B cell (primary cell): ENCODE measurements around the gene FZD10. TPM values are rescaled to one million over a fixed set of nuclear protein-coding genes. Genes with fewer than 3 reads are reported as not detected.

Experiments
- ATAC-seq: fragments of 200-7000 bp; cut with Tn5 transposase; one replicate; pipeline ENCODE4 v1.10.0; 2021; ENCODE audit warnings: low read depth, mild to moderate bottlenecking, moderate number of reproducible peaks, moderate library complexity
- CTCF ChIA-PET: fragments of 350-600 bp; sonication (Branson Sonifier 250); formaldehyde crosslinking; loops from one replicate; lab custom pipeline; 2021; ENCODE audit warnings: antibody characterized with exemption, inconsistent platforms; lab: Charles Lee
- POLR2A ChIA-PET: fragments of 350-600 bp; sonication (Branson Sonifier 250); formaldehyde crosslinking; loops from one replicate; lab custom pipeline; 2021; ENCODE audit warnings: antibody characterized with exemption; lab: Charles Lee
- DNase-seq: peaks from one replicate; pipeline ENCODE4 v3.0.0; 2013
- H2AFZ ChIP-seq: 2 replicates; pipeline ENCODE4 v1.6.1; 2012; ENCODE audit warnings: mild to moderate bottlenecking, low read depth, low read length; ENCODE audit not compliant: insufficient read depth, poor library complexity, severe bottlenecking
- H3K27ac ChIP-seq, 2 donors: 1 replicate in 1 of 2; 2 replicates in 1 of 2; pipeline ENCODE4 v1.5.1; 2012 to 2013; ENCODE audit warnings: low read length in 2 of 2, mild to moderate bottlenecking in 2 of 2, moderate library complexity in 1 of 2
- H3K27me3 ChIP-seq, 4 experiments: fragments of 200-600 bp in 1 of 4; sonication (generic) in 1 of 4; replicated peaks in 1 of 4; 1 replicate in 2 of 4; 2 replicates in 2 of 4; pipeline versions ENCODE4 v1.6.1 to v1.7.0; 2013 to 2016; ENCODE audit warnings: low read length in 3 of 4, mild to moderate bottlenecking in 2 of 4, mixed read lengths in 1 of 4, moderate library complexity in 1 of 4; ENCODE audit not compliant: insufficient read depth in 4 of 4, control insufficient read depth in 3 of 4; ENCODE audit errors: control extremely low read depth in 1 of 4
- H3K36me3 ChIP-seq, 2 experiments: replicated peaks in 1 of 2; 1 replicate in 1 of 2; 2 replicates in 1 of 2; pipeline versions ENCODE4 v1.6.1 to v1.7.1; 2013; ENCODE audit warnings: low read length in 1 of 2; ENCODE audit not compliant: insufficient read depth in 2 of 2, control insufficient read depth in 1 of 2; ENCODE audit errors: control extremely low read depth in 1 of 2, extremely low read depth in 1 of 2
- H3K4me1 ChIP-seq, 2 donors: fragments of 200-600 bp in 1 of 2; sonication (generic) in 1 of 2; 1 replicate in 1 of 2; 2 replicates in 1 of 2; pipeline versions ENCODE4 v1.5.1 to v1.6.1; 2013 to 2017; ENCODE audit warnings: low read length in 2 of 2; ENCODE audit not compliant: control insufficient read depth in 2 of 2, insufficient read depth in 2 of 2
- H3K4me2 ChIP-seq: replicated peaks from 2 replicates; pipeline ENCODE3; 2012; ENCODE audit warnings: mild to moderate bottlenecking, low read depth, low read length; ENCODE audit not compliant: poor library complexity, severe bottlenecking
- H3K4me3 ChIP-seq, 5 experiments: fragments of 200-600 bp in 1 of 5; sonication (generic) in 1 of 5; 1 replicate in 3 of 5; 2 replicates in 2 of 5; pipeline versions ENCODE4 v1.5.1 to v1.7.0; 2011 to 2016; ENCODE audit warnings: low read length in 4 of 5, mild to moderate bottlenecking in 4 of 5, low read depth in 2 of 5, control low read depth in 1 of 5, moderate library complexity in 1 of 5; ENCODE audit not compliant: insufficient read depth in 1 of 5; ENCODE audit errors: control extremely low read depth in 1 of 5, extremely low read depth in 1 of 5
- H3K79me2 ChIP-seq: fragments of 200-600 bp; sonication (generic); one replicate; pipeline ENCODE4 v1.6.0; 2016; ENCODE audit warnings: low read length; ENCODE audit not compliant: control insufficient read depth, insufficient read depth
- H3K9ac ChIP-seq: fragments of 200-600 bp; sonication (generic); 2 replicates; pipeline ENCODE4 v1.6.1; 2017; ENCODE audit warnings: mild to moderate bottlenecking, low read length, moderate library complexity
- H3K9me3 ChIP-seq, 3 donors: one replicate each; pipeline versions ENCODE4 v1.6.1 to v1.7.1; 2013; ENCODE audit warnings: low read length in 2 of 3; ENCODE audit not compliant: control insufficient read depth in 2 of 3, insufficient read depth in 1 of 3; ENCODE audit errors: control extremely low read depth in 1 of 3
- H4K20me1 ChIP-seq: 2 replicates; pipeline ENCODE4 v1.6.0; 2012; ENCODE audit warnings: mild to moderate bottlenecking, low read length; ENCODE audit not compliant: insufficient read depth, control insufficient read depth, poor library complexity, severe bottlenecking
- H3K27ac Mint-ChIP-seq: one replicate; pipeline ENCODE4 v1.8.0; 2021; ENCODE audit warnings: mixed read lengths
- H3K27me3 Mint-ChIP-seq: one replicate; pipeline ENCODE4 v1.8.0; 2021; ENCODE audit warnings: mixed read lengths
- H3K4me1 Mint-ChIP-seq: one replicate; pipeline ENCODE4 v1.8.0; 2021; ENCODE audit warnings: mixed read lengths
- H3K4me3 Mint-ChIP-seq: one replicate; pipeline ENCODE4 v1.8.0; 2021; ENCODE audit warnings: mixed read lengths
- H3K9me3 Mint-ChIP-seq: one replicate; pipeline ENCODE4 v1.8.0; 2022; ENCODE audit warnings: mixed read lengths; ENCODE audit not compliant: insufficient read depth
- EZH2 ChIP-seq: IDR thresholded peaks from 2 replicates; pipeline ENCODE4 v1.6.1; 2012; ENCODE audit warnings: borderline replicate concordance, low read depth, mild to moderate bottlenecking, moderate library complexity, low read length; ENCODE audit not compliant: insufficient read depth, poor library complexity, severe bottlenecking
- WGBS: methylation state at CpG from one replicate; pipeline ENCODE4 v1.1.5; 2013; ENCODE audit warnings: missing lambda C conversion rate; ENCODE audit not compliant: insufficient coverage; 5-methylcytosine and 5-hydroxymethylcytosine counted together
- intact Hi-C: fragments of 100-400 bp; cut with micrococcal nuclease; formaldehyde crosslinking; loops from one replicate; pipeline ENCODE4 v1.10.0; 2022
- polyA minus RNA-seq: library from RNA; depleted of rRNA, polyadenylated mRNA; stranded (reverse); fragments of >200 nt; gene quantifications from 2 replicates; pipeline ENCODE4 v1.2.3, GENCODE V29; 2012
- polyA plus RNA-seq: library from polyadenylated mRNA; depleted of rRNA; stranded (reverse); fragments of >200 nt; gene quantifications from 2 replicates; pipeline ENCODE4 v1.2.3, GENCODE V29; 2012
- total RNA-seq, 2 donors: library from RNA; stranded (reverse); fragments of 120-200 nt in 1 of 2; gene quantifications; 1 replicate in 1 of 2; 2 replicates in 1 of 2; pipeline versions ENCODE4 v1.2.3 to v1.2.4, GENCODE V29; 2013 to 2022
- TF ChIP-seq, protein P1 (sequence below): fragments of 200-600 bp; IDR thresholded peaks from one replicate; pipeline ENCODE4 v1.8.0; 2022; ENCODE audit warnings: antibody characterized with exemption, mild to moderate bottlenecking

The FZD10 gene
- total RNA-seq (not detected in 2 replicates), polyA plus RNA-seq (not detected in 2 replicates), polyA minus RNA-seq (not detected in 2 replicates)
- 0.40 TPM for total RNA-seq (2013)

GRCh38 chr12:130162267-130162666 is at the start of gene FZD10:
Gene FZD10 (plus strand): TSS chr12:130162464. CDS start chr12:130162943, 479 bp downstream.
- no peaks in the 10 kb centered on the region for H4K20me1 ChIP-seq
- H3K4me3 ChIP-seq, result no peak within 1 kb of the TSS
- peak within 1 kb of the TSS; percentile 64 for H3K4me3 Mint-ChIP-seq
- DNase-seq (no peak), ATAC-seq (no peak)
- H3K36me3 ChIP-seq, result no peaks in the 10 kb centered on the region
- H3K27me3 ChIP-seq, result peaks cover 0 to 37% (median 14%) of the 10 kb centered on the region in 4 experiments
- H3K27ac ChIP-seq, result no peak within 1 kb of the TSS
- WGBS, result 2% methylated on average over 51 of the region's 51 CpGs
- H3K9me3 Mint-ChIP-seq, result no peaks in the 10 kb centered on the region
- ChIA-PET POLR2A (no interaction called here), CTCF (no interaction called here)
- no peak for TF ChIP-seq EZH2
- TF ChIP-seq, protein P1, sequence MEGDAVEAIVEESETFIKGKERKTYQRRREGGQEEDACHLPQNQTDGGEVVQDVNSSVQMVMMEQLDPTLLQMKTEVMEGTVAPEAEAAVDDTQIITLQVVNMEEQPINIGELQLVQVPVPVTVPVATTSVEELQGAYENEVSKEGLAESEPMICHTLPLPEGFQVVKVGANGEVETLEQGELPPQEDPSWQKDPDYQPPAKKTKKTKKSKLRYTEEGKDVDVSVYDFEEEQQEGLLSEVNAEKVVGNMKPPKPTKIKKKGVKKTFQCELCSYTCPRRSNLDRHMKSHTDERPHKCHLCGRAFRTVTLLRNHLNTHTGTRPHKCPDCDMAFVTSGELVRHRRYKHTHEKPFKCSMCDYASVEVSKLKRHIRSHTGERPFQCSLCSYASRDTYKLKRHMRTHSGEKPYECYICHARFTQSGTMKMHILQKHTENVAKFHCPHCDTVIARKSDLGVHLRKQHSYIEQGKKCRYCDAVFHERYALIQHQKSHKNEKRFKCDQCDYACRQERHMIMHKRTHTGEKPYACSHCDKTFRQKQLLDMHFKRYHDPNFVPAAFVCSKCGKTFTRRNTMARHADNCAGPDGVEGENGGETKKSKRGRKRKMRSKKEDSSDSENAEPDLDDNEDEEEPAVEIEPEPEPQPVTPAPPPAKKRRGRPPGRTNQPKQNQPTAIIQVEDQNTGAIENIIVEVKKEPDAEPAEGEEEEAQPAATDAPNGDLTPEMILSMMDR, result no peak
- peaks cover 2% of the 10 kb centered on the region for H3K4me1 Mint-ChIP-seq
- no peaks in the 10 kb centered on the region for H3K79me2 ChIP-seq
- no peak within 1 kb of the TSS for H3K27ac Mint-ChIP-seq
- H3K9me3 ChIP-seq, result peaks cover 0 to 31% (median 0%) of the 10 kb centered on the region in 3 donors
- no peak within 1 kb of the TSS for H2AFZ ChIP-seq
- intact Hi-C loops, result no loop called here
- peaks cover 26% of the 10 kb centered on the region for H3K27me3 Mint-ChIP-seq
- peaks cover 8% of the 10 kb centered on the region in 2 donors for H3K4me1 ChIP-seq
- peak within 1 kb of the TSS; percentile 48 for H3K4me2 ChIP-seq
- H3K9ac ChIP-seq, result no peak within 1 kb of the TSS

DNA sequence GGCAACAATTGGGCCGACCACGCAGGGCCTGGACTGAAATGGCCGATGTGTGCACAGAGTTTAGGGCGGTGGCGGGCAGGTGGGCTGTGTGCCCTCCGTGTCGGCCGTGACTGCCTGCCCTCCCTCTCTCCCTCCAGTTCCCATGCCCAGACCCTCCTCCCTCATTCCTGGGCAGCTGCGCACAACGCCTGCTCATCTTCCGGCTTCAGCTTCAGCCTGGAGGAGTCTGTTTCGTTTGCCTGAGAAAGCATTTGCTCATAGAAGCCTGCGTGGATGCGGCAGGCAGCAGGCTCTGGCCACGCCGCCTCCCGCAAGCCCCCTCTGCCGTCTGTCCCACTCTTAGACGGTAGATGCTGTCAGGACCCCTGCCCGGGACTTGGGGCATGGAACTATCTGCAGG is 47.3 kb upstream of the FZD10 start:
- POLR2A ChIA-PET, result no interaction called here
- no peak overlapping the region for H3K9ac ChIP-seq
- H3K27me3 Mint-ChIP-seq, result peaks cover 5% of the 10 kb centered on the region
- CTCF ChIA-PET, result no interaction called here
- TF ChIP-seq EZH2, result no peak
- TF ChIP-seq, protein P1, result no peak
- no peaks in the 10 kb centered on the region for H3K4me1 ChIP-seq
- intact Hi-C loops, result no loop called here
- no peaks in the 10 kb centered on the region for H3K79me2 ChIP-seq
- no peak overlapping the region for H3K4me3 ChIP-seq
- H4K20me1 ChIP-seq, result no peaks in the 10 kb centered on the region
- DNase-seq (no peak), ATAC-seq (no peak)
- no peaks in the 10 kb centered on the region for H3K9me3 Mint-ChIP-seq
- H3K27me3 ChIP-seq, result no peaks in the 10 kb centered on the region
- H3K27ac ChIP-seq, result no peak overlapping the region
- no peak overlapping the region for H3K27ac Mint-ChIP-seq
- peaks cover 0 to 35% (median 0%) of the 10 kb centered on the region in 3 donors for H3K9me3 ChIP-seq
- WGBS, result 82% methylated on average over 20 of the region's 20 CpGs
- H3K4me2 ChIP-seq, result no peak overlapping the region
- H2AFZ ChIP-seq, result no peak overlapping the region
- no peak overlapping the region for H3K4me3 Mint-ChIP-seq
- H3K4me1 Mint-ChIP-seq, result no peaks in the 10 kb centered on the region
- no peaks in the 10 kb centered on the region for H3K36me3 ChIP-seq
